ENCODE data around the gene ZDHHC11B. TPM values are rescaled to one million over a fixed set of nuclear protein-coding genes. Genes with fewer than 3 reads are reported as not detected.
"Not testable (repeated sequence)": the region's sequence is repeated elsewhere in the genome, so short reads cannot be mapped to it uniquely, and the experiment has no call there.

Gene ZDHHC11B
- polyA plus RNA-seq, 1 donor from 2014 or later, result 9.9 TPM

DNA sequence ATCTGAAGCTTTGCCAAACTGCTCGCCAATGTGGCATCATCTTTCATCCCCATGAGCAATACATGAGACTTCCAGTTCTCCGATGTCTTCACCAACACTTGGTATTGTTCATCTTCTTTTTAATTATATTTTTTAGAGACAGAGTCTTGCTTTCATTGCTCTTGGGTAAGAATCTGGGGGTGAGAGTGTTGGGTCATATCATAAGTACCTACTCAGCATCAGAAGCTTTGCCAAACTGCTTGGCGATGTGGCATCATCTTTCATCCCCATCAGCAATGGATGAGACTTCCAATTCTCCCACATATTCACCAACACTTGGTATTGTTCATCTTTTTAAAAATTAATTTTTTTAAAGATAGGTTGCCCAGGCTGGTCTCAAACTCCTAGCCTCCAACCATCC, 30.9 kb upstream of the ZDHHC11B start:
- Histone ChIP-seq H3K9me2 (ENCODE audit: insufficient read depth, low read length) (no peaks in the 10 kb centered on the region), H3K4me3 (ENCODE audit: low read length) (no peak overlapping the region), H4K20me1 (ENCODE audit: insufficient read depth) (no peaks in the 10 kb centered on the region), H3K4me2 (ENCODE audit: low read length) (no peak overlapping the region), H3K36me3 (ENCODE audit: insufficient read depth, low read length) (no peaks in the 10 kb centered on the region), H2AFZ (ENCODE audit: low read depth, low read length) (no peak overlapping the region), H3K9me3 (ENCODE audit: low read length) (no peaks in the 10 kb centered on the region), H3K79me2 (replicated peaks; ENCODE audit: insufficient read depth, low read length) (no peaks in the 10 kb centered on the region), H3F3A (ENCODE audit: insufficient read depth, low read length, poor library complexity, severe bottlenecking) (no peaks in the 10 kb centered on the region), H3K27ac (ENCODE audit: low read length) (no peak overlapping the region), H3K27me3 (ENCODE audit: insufficient read depth, low read depth, low read length) (no peaks in the 10 kb centered on the region), H3K9ac (ENCODE audit: low read length) (no peak overlapping the region)
- TF ChIP-seq POLR2AphosphoS5 (IDR thresholded peaks at IDR 0.05) (no peak), EP300 (conservative IDR thresholded peaks at IDR 0.05; ENCODE audit: poor library complexity, severe bottlenecking) (no peak), RAD21 (conservative IDR thresholded peaks at IDR 0.05) (no peak), SMC3 (conservative IDR thresholded peaks at IDR 0.05; ENCODE audit: poor library complexity) (no peak), MXI1 (conservative IDR thresholded peaks at IDR 0.05; ENCODE audit: poor library complexity, severe bottlenecking) (no peak), EZH2 (IDR thresholded peaks at IDR 0.05; ENCODE audit: borderline replicate concordance, insufficient read depth, low read length, poor library complexity, severe bottlenecking) (no peak), TAF1 (IDR thresholded peaks at IDR 0.05; ENCODE audit: low read depth) (no peak)
- TF ChIP-seq, protein P1, sequence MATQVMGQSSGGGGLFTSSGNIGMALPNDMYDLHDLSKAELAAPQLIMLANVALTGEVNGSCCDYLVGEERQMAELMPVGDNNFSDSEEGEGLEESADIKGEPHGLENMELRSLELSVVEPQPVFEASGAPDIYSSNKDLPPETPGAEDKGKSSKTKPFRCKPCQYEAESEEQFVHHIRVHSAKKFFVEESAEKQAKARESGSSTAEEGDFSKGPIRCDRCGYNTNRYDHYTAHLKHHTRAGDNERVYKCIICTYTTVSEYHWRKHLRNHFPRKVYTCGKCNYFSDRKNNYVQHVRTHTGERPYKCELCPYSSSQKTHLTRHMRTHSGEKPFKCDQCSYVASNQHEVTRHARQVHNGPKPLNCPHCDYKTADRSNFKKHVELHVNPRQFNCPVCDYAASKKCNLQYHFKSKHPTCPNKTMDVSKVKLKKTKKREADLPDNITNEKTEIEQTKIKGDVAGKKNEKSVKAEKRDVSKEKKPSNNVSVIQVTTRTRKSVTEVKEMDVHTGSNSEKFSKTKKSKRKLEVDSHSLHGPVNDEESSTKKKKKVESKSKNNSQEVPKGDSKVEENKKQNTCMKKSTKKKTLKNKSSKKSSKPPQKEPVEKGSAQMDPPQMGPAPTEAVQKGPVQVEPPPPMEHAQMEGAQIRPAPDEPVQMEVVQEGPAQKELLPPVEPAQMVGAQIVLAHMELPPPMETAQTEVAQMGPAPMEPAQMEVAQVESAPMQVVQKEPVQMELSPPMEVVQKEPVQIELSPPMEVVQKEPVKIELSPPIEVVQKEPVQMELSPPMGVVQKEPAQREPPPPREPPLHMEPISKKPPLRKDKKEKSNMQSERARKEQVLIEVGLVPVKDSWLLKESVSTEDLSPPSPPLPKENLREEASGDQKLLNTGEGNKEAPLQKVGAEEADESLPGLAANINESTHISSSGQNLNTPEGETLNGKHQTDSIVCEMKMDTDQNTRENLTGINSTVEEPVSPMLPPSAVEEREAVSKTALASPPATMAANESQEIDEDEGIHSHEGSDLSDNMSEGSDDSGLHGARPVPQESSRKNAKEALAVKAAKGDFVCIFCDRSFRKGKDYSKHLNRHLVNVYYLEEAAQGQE (IDR thresholded peaks at IDR 0.05; ENCODE audit: borderline replicate concordance), result no peak
- TF ChIP-seq, protein P2, sequence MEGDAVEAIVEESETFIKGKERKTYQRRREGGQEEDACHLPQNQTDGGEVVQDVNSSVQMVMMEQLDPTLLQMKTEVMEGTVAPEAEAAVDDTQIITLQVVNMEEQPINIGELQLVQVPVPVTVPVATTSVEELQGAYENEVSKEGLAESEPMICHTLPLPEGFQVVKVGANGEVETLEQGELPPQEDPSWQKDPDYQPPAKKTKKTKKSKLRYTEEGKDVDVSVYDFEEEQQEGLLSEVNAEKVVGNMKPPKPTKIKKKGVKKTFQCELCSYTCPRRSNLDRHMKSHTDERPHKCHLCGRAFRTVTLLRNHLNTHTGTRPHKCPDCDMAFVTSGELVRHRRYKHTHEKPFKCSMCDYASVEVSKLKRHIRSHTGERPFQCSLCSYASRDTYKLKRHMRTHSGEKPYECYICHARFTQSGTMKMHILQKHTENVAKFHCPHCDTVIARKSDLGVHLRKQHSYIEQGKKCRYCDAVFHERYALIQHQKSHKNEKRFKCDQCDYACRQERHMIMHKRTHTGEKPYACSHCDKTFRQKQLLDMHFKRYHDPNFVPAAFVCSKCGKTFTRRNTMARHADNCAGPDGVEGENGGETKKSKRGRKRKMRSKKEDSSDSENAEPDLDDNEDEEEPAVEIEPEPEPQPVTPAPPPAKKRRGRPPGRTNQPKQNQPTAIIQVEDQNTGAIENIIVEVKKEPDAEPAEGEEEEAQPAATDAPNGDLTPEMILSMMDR (IDR thresholded peaks at IDR 0.05; ENCODE audit: poor library complexity, severe bottlenecking), result no peak

DNA sequence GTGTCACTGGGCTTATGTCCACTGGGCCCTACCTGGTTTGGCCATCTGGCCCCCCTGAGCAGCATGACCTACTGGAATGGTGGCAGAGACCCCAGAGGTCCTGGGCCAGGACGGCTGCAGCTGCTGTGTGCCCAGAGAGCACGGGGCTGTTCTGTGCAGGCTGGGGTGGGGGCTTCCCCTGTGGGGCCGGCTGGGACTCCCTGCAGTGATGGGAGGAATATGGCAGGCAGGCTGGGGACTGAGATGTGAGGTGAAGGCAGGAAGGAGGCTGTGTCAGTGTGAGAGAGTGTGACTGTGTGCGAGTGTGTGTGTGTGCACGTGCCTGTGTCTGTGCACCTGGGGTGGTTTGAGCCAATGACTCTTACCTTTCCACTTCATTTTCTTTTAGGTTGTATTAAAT, 29.0 kb upstream of the ZDHHC11B start:
- not testable (repeated sequence) for H4K20me1 ChIP-seq (ENCODE audit: insufficient read depth); H3K27me3 ChIP-seq (ENCODE audit: insufficient read depth, low read depth, low read length); H3K9me3 ChIP-seq (ENCODE audit: low read length); H3K79me2 ChIP-seq (replicated peaks; ENCODE audit: insufficient read depth, low read length); H3K9me2 ChIP-seq (ENCODE audit: insufficient read depth, low read length); H3K4me2 ChIP-seq (ENCODE audit: low read length); H3K9ac ChIP-seq (ENCODE audit: low read length); H3F3A ChIP-seq (ENCODE audit: insufficient read depth, low read length, poor library complexity, severe bottlenecking); H2AFZ ChIP-seq (ENCODE audit: low read depth, low read length); H3K36me3 ChIP-seq (ENCODE audit: insufficient read depth, low read length); H3K4me3 ChIP-seq (ENCODE audit: low read length); H3K27ac ChIP-seq (ENCODE audit: low read length)

DNA sequence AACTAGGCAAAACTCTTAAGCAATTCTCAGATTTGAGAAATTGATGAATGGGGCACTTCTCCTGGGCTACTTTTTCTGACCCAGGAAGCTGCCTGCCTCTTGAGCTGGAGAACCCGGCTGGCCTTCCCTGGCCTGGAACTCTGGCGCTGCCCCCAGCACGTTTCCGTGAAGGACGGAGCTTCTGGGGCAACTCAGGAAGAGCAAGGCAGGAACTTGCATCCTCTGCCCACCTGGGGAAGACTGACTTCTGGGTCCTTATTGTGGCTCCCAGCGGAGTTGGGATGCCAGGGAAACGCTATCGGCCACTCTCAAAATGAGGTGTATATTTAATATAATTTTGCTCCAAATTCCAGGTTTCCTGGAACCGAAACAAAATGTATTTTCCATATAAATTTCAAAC, 26.9 kb upstream of the ZDHHC11B start:
- not testable (repeated sequence) for H3K36me3 ChIP-seq (ENCODE audit: insufficient read depth, low read length); H3K27me3 ChIP-seq (ENCODE audit: insufficient read depth, low read depth, low read length); H3K4me2 ChIP-seq (ENCODE audit: low read length); H3K4me3 ChIP-seq (ENCODE audit: low read length); H2AFZ ChIP-seq (ENCODE audit: low read depth, low read length); H3K9me3 ChIP-seq (ENCODE audit: low read length); H3K9me2 ChIP-seq (ENCODE audit: insufficient read depth, low read length); H4K20me1 ChIP-seq (ENCODE audit: insufficient read depth); H3K27ac ChIP-seq (ENCODE audit: low read length); H3K79me2 ChIP-seq (replicated peaks; ENCODE audit: insufficient read depth, low read length); H3F3A ChIP-seq (ENCODE audit: insufficient read depth, low read length, poor library complexity, severe bottlenecking); H3K9ac ChIP-seq (ENCODE audit: low read length)

DNA sequence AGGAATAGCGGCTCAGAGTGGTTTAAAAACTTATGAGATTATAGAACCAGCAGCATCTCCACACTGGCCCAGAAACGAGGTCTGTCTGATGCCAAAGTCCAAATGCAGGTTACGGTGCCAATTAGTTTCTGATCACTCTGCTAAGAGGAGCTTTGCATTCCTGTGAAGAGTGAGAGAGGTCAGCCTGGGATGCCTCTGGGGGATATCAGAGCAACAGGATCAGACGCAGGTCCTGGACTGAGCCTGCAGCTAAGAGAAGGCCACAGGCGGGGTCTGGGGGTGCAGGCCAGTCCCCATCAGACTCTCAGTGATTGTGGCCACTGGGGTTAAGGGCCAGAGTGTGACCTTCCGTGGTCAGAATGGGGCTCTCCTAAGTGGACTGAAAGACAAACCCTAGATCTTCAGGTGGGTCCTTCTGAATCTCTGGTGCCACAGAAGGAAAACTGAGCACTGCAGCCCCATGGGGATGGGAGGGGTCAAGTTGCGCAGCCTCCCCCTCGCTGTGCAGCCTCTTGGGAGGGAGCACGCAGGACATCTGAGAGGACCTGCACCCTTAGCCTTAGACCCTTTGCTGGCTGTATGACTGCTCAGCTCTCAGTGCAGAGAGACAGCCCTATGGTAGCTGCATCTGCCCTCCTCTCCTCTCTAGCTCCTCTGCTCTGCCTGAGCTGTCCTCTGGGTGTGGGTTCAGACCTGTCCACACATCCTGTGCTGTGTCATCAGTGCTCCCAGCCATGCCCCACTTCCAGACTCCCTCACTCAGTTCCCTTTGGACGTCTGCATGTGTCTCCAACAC, 23.4 kb upstream of the ZDHHC11B start:
- H3K4me2 ChIP-seq (ENCODE audit: low read length), result not testable (repeated sequence)

More for the DNA sequence above, 23.4 kb upstream of the ZDHHC11B start:
- H3K9me2 ChIP-seq (ENCODE audit: insufficient read depth, low read length); H3F3A ChIP-seq (ENCODE audit: insufficient read depth, low read length, poor library complexity, severe bottlenecking); H2AFZ ChIP-seq (ENCODE audit: low read depth, low read length); H3K9me3 ChIP-seq (ENCODE audit: low read length); H3K9ac ChIP-seq (ENCODE audit: low read length); H3K4me3 ChIP-seq (ENCODE audit: low read length); H3K79me2 ChIP-seq (replicated peaks; ENCODE audit: insufficient read depth, low read length); H3K27ac ChIP-seq (ENCODE audit: low read length); H4K20me1 ChIP-seq (ENCODE audit: insufficient read depth); H3K27me3 ChIP-seq (ENCODE audit: insufficient read depth, low read depth, low read length); H3K36me3 ChIP-seq (ENCODE audit: insufficient read depth, low read length): not testable (repeated sequence)
